Psoas muscle (tissue), 8 donors: ENCODE data around the gene PKD1L1. TPM values are rescaled to one million over a fixed set of nuclear protein-coding genes. Genes with fewer than 3 reads are reported as not detected.
"Not testable (repeated sequence)": the region's sequence is repeated elsewhere in the genome, so short reads cannot be mapped to it uniquely, and the experiment has no call there.

Source experiments
- ATAC-seq, 4 donors: fragments of 200-7000 bp; cut with Tn5 transposase; one replicate each; pipeline ENCODE4 v1.9.1; 2020; ENCODE audit warnings: moderate library complexity in 3 of 4, mild to moderate bottlenecking in 2 of 4
- DNase-seq, 2 donors: peaks; one replicate each; pipeline ENCODE4 v3.0.0-alpha.2; 2020
- H3K27ac ChIP-seq: fragments of 200-600 bp; one replicate; pipeline ENCODE4 v1.8.0; 2022
- H3K27me3 ChIP-seq, 3 donors: fragments of 200-600 bp in 1 of 3; one replicate each; pipeline versions ENCODE4 v1.6.1 to v1.8.0; 2013 to 2022; ENCODE audit warnings: low read length in 2 of 3, mild to moderate bottlenecking in 2 of 3, moderate library complexity in 1 of 3; ENCODE audit not compliant: insufficient read depth in 3 of 3
- H3K36me3 ChIP-seq, 2 donors: fragments of 200-600 bp in 1 of 2; one replicate each; pipeline versions ENCODE4 v1.6.1 to v1.8.0; 2013 to 2022; ENCODE audit warnings: low read depth in 1 of 2, mild to moderate bottlenecking in 1 of 2, moderate library complexity in 1 of 2; ENCODE audit not compliant: insufficient read depth in 1 of 2
- H3K4me1 ChIP-seq: fragments of 200-600 bp; one replicate; pipeline ENCODE4 v1.8.0; 2022
- H3K4me3 ChIP-seq: fragments of 200-600 bp; one replicate; pipeline ENCODE4 v1.8.0; 2022; ENCODE audit warnings: mild to moderate bottlenecking
- H3K9me3 ChIP-seq: fragments of 200-600 bp; one replicate; pipeline ENCODE4 v1.8.0; 2022
- CTCF ChIP-seq: fragments of 200-600 bp; IDR thresholded peaks from one replicate; pipeline ENCODE4 v1.8.0; 2022; ENCODE audit warnings: antibody characterized with exemption
- WGBS, 3 donors: extraction: QIAGEN DNeasy Blood & Tissue Kit; methylation state at CpG; one replicate each; pipeline versions ENCODE4 v1.1.6 to v1.1.7; 2013; 5-methylcytosine and 5-hydroxymethylcytosine counted together
- intact Hi-C, 2 donors: fragments of 100-400 bp; cut with DNase I; formaldehyde crosslinking; loops; one replicate each; pipeline versions ENCODE4 v1.11.0 to v1.14.2; 2022
- polyA plus RNA-seq, 3 donors: library from polyadenylated mRNA; stranded (reverse); fragments of 200-250 nt; gene quantifications; one replicate each; pipeline ENCODE4 v1.2.3, GENCODE V29; 2013
- total RNA-seq, 4 donors: library from RNA; stranded (reverse); fragmentation: NEBNext Ultra II Directional in 2 of 4; extraction: Animal tissue kit (Norgen Biotek cat#: 25700) in 2 of 4; gene quantifications; one replicate each; pipeline versions ENCODE4 v1.2.1 to v1.2.4, GENCODE V29; 2021 to 2023
- donor health status: healthy with polysubstance abuse.
- donor health status: DM: no; HTN: no; CAD: no; lungs with moderate emphysema.
- donor health status: Bipolar disorder and iron deficiency.
- donor health status: healthy.
- donor health status: DM: yes; HTN: yes; CAD: no.
- donor health status: DM: no; HTN: no; CAD: no.
- donor health status: DM: no; HTN: no; CAD: no.
- donor health status: DM: yes; HTN: yes; CAD: no.

Gene PKD1L1
- total and polyA plus RNA-seq, 7 donors = 0.56 to 1.4 (median 0.79) TPM

GRCh38 chr7:47796347-47796746, 151.9 kb downstream of the PKD1L1 start:
- H3K4me1 ChIP-seq = no peaks in the 10 kb centered on the region
- H3K27me3 ChIP-seq = no peaks in the 10 kb centered on the region
- no peak for TF ChIP-seq CTCF
- peaks cover 0 to 3% of the 10 kb centered on the region in 2 donors for H3K36me3 ChIP-seq
- 80 to 83% (median 81%) methylated on average over 4 of the region's 4 CpGs for WGBS, 3 donors
- DNase-seq (no peak), ATAC-seq (no peak)
- no peak overlapping the region for H3K4me3 ChIP-seq
- intact Hi-C loops = no loop called here
- no peaks in the 10 kb centered on the region for H3K9me3 ChIP-seq
- no peak overlapping the region for H3K27ac ChIP-seq

GRCh38 chr7:47795631-47796030, 152.6 kb downstream of the PKD1L1 start:
- ATAC-seq (no peak), DNase-seq (no peak)
- WGBS, 3 donors = 53 to 70% (median 61%) methylated on average over 2 of the region's 2 CpGs
- intact Hi-C loops = no loop called here
- no peak overlapping the region for H3K27ac ChIP-seq
- no peaks in the 10 kb centered on the region for H3K9me3 ChIP-seq
- no peaks in the 10 kb centered on the region for H3K4me1 ChIP-seq
- no peak for TF ChIP-seq CTCF
- no peaks in the 10 kb centered on the region for H3K27me3 ChIP-seq
- no peak overlapping the region for H3K4me3 ChIP-seq
- peaks cover 0 to 3% of the 10 kb centered on the region in 2 donors for H3K36me3 ChIP-seq

GRCh38 chr7:47795126-47795525, 153.1 kb downstream of the PKD1L1 start:
- H3K36me3 ChIP-seq, DNase-seq, H3K9me3 ChIP-seq, H3K4me1 ChIP-seq, ATAC-seq, intact Hi-C loops, H3K27ac ChIP-seq, H3K4me3 ChIP-seq, H3K27me3 ChIP-seq: not testable (repeated sequence)

GRCh38 chr7:47794016-47794415, 154.2 kb downstream of the PKD1L1 start:
- no peak for DNase-seq
- no peak for TF ChIP-seq CTCF
- no peaks in the 10 kb centered on the region for H3K9me3 ChIP-seq
- no peaks in the 10 kb centered on the region for H3K27me3 ChIP-seq
- H3K4me3 ChIP-seq = no peak overlapping the region
- H3K4me1 ChIP-seq = no peaks in the 10 kb centered on the region
- intact Hi-C loops = no loop called here
- no peak for ATAC-seq
- WGBS, 3 donors = 56 to 62% (median 59%) methylated on average over 4 of the region's 4 CpGs
- H3K36me3 ChIP-seq = peaks cover 0 to 3% of the 10 kb centered on the region in 2 donors
- H3K27ac ChIP-seq = no peak overlapping the region

- H3K27ac ChIP-seq, H3K36me3 ChIP-seq, H3K9me3 ChIP-seq, ATAC-seq, DNase-seq, H3K4me3 ChIP-seq, intact Hi-C loops, H3K27me3 ChIP-seq, H3K4me1 ChIP-seq: not testable (repeated sequence)
- 51 to 76% (median 58%) methylated on average over 5 of the region's 5 CpGs for WGBS, 3 donors
These were observed 155.1 kb downstream of the PKD1L1 start for GRCh38 chr7:47793186-47793585.

GRCh38 chr7:47792521-47793121, 155.6 kb downstream of the PKD1L1 start:
- intact Hi-C loops = no loop called here
- H3K27me3 ChIP-seq = no peaks in the 10 kb centered on the region
- peaks cover 0 to 3% of the 10 kb centered on the region in 2 donors for H3K36me3 ChIP-seq
- no peak for DNase-seq
- peak; percentile 17 for TF ChIP-seq CTCF
- ATAC-seq = no peak
- H3K27ac ChIP-seq = no peak overlapping the region
- H3K4me3 ChIP-seq = no peak overlapping the region
- H3K9me3 ChIP-seq = no peaks in the 10 kb centered on the region
- H3K4me1 ChIP-seq = no peaks in the 10 kb centered on the region
- WGBS, 3 donors = 72 to 81% (median 77%) methylated on average over 3 of the region's 3 CpGs
